ENCODE results near the gene SELPLG. TPM values are rescaled to one million over a fixed set of nuclear protein-coding genes. Genes with fewer than 3 reads are reported as not detected.

Gene SELPLG
- total and polyA plus RNA-seq, 2 of the 4 experiments (the other 2 are of a cell fraction): 3.2 to 10.8 TPM

DNA sequence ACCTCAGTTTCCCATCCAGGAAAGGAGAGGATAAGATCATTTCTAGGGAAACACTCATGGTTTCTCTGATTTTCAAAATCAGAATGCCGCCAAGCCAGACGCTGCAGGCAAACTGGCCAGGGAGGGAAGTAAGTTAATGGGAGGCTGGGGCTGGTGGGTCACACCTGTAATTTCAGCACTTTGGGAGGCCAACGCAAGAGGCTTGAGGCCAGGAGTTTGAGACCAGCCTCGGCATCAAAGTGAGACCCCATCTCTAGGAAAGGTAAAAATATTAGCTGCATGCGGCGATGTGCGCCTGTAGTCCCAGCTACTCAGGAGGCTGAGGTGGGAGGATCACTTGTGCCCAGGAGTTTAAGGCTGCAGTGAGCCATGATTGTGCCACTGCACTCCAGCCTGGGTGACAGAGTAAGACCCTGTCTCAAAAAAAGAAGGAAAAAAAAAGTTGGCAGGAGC is 587 bp downstream of the SELPLG start:
- Histone ChIP-seq H3K27me3 (ENCODE audit: control insufficient read depth, insufficient read depth, low read length) (no peaks in the 10 kb centered on the region), H3K36me3 (ENCODE audit: control insufficient read depth, insufficient read depth, low read length) (no peaks in the 10 kb centered on the region), H2AFZ (replicated peaks; ENCODE audit: low read length, poor library complexity) (no peak overlapping the region), H3K4ac (ENCODE audit: low read depth, low read length) (no peak overlapping the region), H4K91ac (ENCODE audit: insufficient read depth, low read depth, low read length) (no peak overlapping the region), H3K14ac (replicated peaks; ENCODE audit: low read depth, low read length) (no peak overlapping the region), H3K18ac (ENCODE audit: low read depth, low read length) (no peak overlapping the region), H4K20me1 (ENCODE audit: insufficient read depth, low read length) (peaks cover 9% of the 10 kb centered on the region), H3K23ac (ENCODE audit: low read depth, low read length) (no peak overlapping the region), H3K4me3 (ENCODE audit: insufficient read depth, low read depth, low read length) (no peak overlapping the region), H2BK120ac (ENCODE audit: low read depth, low read length) (no peak overlapping the region), H2BK15ac (ENCODE audit: low read depth, low read length) (no peak overlapping the region), H3K56ac (ENCODE audit: extremely low read depth, insufficient read depth, low read length) (no peak overlapping the region), H3K9me3 (ENCODE audit: control insufficient read depth, insufficient read depth, low read length) (no peaks in the 10 kb centered on the region), H4K8ac (ENCODE audit: low read depth in 2 of 2, low read length in 2 of 2) (no peak overlapping the region), H3K27ac (ENCODE audit: insufficient read depth, low read length) (no peak overlapping the region), H3K9ac (ENCODE audit: low read depth, low read length) (no peak overlapping the region), H3K4me1 (ENCODE audit: control insufficient read depth, insufficient read depth, low read length) (peaks cover 33% of the 10 kb centered on the region), H2BK20ac (ENCODE audit: low read depth, low read length) (no peak overlapping the region), H2AK9ac (replicated peaks; ENCODE audit: low read depth, low read length, poor library complexity) (no peak overlapping the region), H3K9me1 (ENCODE audit: insufficient read depth, low read length) (peaks cover 21% of the 10 kb centered on the region), H3K79me1 (ENCODE audit: low read depth in 1 of 2, low read length in 2 of 2) (peaks cover 0 to 26% of the 10 kb centered on the region in 2 experiments; a peak in 2 of 4 replicates), H4K5ac (ENCODE audit: low read depth, low read length) (no peak overlapping the region), H3K4me2 (ENCODE audit: low read depth, low read length) (no peak overlapping the region), H2BK5ac (ENCODE audit: low read depth, low read length, poor library complexity, severe bottlenecking) (no peak overlapping the region), H2AK5ac (ENCODE audit: low read depth, low read length) (no peak overlapping the region)
- CTCF ChIA-PET: no interaction called here
- BruUV-seq (replicated peaks): no TSS peak
- in situ Hi-C loops (cut with MboI; ENCODE audit: low sequenced_read_pairs) (loop anchor here (25.0 kb wide), 1 partner anchor 454 kb away; the partner anchor contains the start of genes ALKBH2 and UNG), intact Hi-C loops (cut with micrococcal nuclease) (no loop called here), dilution Hi-C loops (cut with HindIII; ENCODE audit: low sequenced_read_pairs, unreplicated experiment) (no loop called here)
- DNase-seq: no peak
- POLR2A ChIA-PET (ENCODE audit: unreplicated experiment): no interaction called here
- no peak for TF ChIP-seq MAZ (IDR thresholded peaks at IDR 0.05; ENCODE audit: borderline replicate concordance, low read depth, low read length)
- TF ChIP-seq MAFK (IDR thresholded peaks at IDR 0.05; ENCODE audit: low read depth, low read length): no peak
- TF ChIP-seq, protein P1, sequence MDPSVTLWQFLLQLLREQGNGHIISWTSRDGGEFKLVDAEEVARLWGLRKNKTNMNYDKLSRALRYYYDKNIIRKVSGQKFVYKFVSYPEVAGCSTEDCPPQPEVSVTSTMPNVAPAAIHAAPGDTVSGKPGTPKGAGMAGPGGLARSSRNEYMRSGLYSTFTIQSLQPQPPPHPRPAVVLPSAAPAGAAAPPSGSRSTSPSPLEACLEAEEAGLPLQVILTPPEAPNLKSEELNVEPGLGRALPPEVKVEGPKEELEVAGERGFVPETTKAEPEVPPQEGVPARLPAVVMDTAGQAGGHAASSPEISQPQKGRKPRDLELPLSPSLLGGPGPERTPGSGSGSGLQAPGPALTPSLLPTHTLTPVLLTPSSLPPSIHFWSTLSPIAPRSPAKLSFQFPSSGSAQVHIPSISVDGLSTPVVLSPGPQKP (IDR thresholded peaks at IDR 0.05; ENCODE audit: borderline replicate concordance, low read depth, low read length): no peak
- TF ChIP-seq, protein P2, sequence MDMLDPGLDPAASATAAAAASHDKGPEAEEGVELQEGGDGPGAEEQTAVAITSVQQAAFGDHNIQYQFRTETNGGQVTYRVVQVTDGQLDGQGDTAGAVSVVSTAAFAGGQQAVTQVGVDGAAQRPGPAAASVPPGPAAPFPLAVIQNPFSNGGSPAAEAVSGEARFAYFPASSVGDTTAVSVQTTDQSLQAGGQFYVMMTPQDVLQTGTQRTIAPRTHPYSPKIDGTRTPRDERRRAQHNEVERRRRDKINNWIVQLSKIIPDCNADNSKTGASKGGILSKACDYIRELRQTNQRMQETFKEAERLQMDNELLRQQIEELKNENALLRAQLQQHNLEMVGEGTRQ (IDR thresholded peaks at IDR 0.05; ENCODE audit: low read depth, low read length): no peak
- no peak for TF ChIP-seq MXI1 (IDR thresholded peaks at IDR 0.05; ENCODE audit: borderline replicate concordance, low read depth, low read length)
- TF ChIP-seq RFX5 (IDR thresholded peaks at IDR 0.05; ENCODE audit: low read depth, low read length): no peak
- no peak for TF ChIP-seq POLR2A (IDR thresholded peaks at IDR 0.05; ENCODE audit: low read depth, low read length)
- TF ChIP-seq CHD1 (IDR thresholded peaks at IDR 0.05; ENCODE audit: low read depth, low read length): no peak
- TF ChIP-seq RAD21 (IDR thresholded peaks at IDR 0.05; ENCODE audit: low read length): no peak
- TF ChIP-seq RCOR1 (IDR thresholded peaks at IDR 0.05; ENCODE audit: insufficient replicate concordance, low read length): no peak
- TF ChIP-seq SMC3 (IDR thresholded peaks at IDR 0.05; ENCODE audit: low read depth, low read length): no peak
- TF ChIP-seq BHLHE40 (IDR thresholded peaks at IDR 0.05; ENCODE audit: low read depth, low read length): no peak
- TF ChIP-seq FOS (IDR thresholded peaks at IDR 0.05; ENCODE audit: low read depth, low read length): no peak
- TF ChIP-seq NFE2L2 (IDR thresholded peaks at IDR 0.05; ENCODE audit: low read depth, low read length): no peak
- TF ChIP-seq, protein P3, sequence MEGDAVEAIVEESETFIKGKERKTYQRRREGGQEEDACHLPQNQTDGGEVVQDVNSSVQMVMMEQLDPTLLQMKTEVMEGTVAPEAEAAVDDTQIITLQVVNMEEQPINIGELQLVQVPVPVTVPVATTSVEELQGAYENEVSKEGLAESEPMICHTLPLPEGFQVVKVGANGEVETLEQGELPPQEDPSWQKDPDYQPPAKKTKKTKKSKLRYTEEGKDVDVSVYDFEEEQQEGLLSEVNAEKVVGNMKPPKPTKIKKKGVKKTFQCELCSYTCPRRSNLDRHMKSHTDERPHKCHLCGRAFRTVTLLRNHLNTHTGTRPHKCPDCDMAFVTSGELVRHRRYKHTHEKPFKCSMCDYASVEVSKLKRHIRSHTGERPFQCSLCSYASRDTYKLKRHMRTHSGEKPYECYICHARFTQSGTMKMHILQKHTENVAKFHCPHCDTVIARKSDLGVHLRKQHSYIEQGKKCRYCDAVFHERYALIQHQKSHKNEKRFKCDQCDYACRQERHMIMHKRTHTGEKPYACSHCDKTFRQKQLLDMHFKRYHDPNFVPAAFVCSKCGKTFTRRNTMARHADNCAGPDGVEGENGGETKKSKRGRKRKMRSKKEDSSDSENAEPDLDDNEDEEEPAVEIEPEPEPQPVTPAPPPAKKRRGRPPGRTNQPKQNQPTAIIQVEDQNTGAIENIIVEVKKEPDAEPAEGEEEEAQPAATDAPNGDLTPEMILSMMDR (conservative IDR thresholded peaks at IDR 0.05; ENCODE audit: low read depth, low read length): no peak
- TF ChIP-seq CEBPB (IDR thresholded peaks at IDR 0.05; ENCODE audit: low read depth, low read length): no peak
- WGBS, 2 experiments (ENCODE audit: extremely low coverage in 2 of 2, insufficient read length in 1 of 2): 94% methylated on average over 3 of the region's 7 CpGs; no CpG with 5 or more reads in 1 of the 2 experiments
- no peak for ATAC-seq (ENCODE audit: low read depth)

Measured in IMR-90 (cell line).